Epithelial cell of proximal tubule (primary cell): Measurements from ENCODE around the gene MAGI2. TPM values are rescaled to one million over a fixed set of nuclear protein-coding genes. Genes with fewer than 3 reads are reported as not detected.
A peak's percentile ranks its signal among the peaks of the same experiment; 100 is the strongest.

ENCODE experiments used
- DNase-seq: peaks from one replicate; pipeline ENCODE4 v3.0.0-alpha.2; 2011; ENCODE audit warnings: low read depth
- H3K4me3 ChIP-seq: 2 replicates; pipeline ENCODE4 v1.5.1; 2011; ENCODE audit warnings: low read depth, mild to moderate bottlenecking, low read length
- CTCF ChIP-seq: conservative IDR thresholded peaks from 2 replicates; pipeline ENCODE4 v1.5.1; 2012; ENCODE audit warnings: low read depth, mild to moderate bottlenecking, low read length
- total RNA-seq: library from RNA; depleted of rRNA; stranded (reverse); fragments of >200 nt; gene quantifications from 2 replicates; pipeline ENCODE4 v1.2.3, GENCODE V29; 2015

MAGI2 gene
- total RNA-seq, 1 donor from 2014 or later: 0.92 TPM

GRCh38 chr7:78953090-78953489 lies 500.4 kb downstream of the MAGI2 start:
- TF ChIP-seq CTCF: no peak
- no peak overlapping the region for H3K4me3 ChIP-seq
- DNase-seq: no peak

- H3K4me3 ChIP-seq: no peak overlapping the region
- no peak for TF ChIP-seq CTCF
These were observed 513.8 kb downstream of the MAGI2 start for GRCh38 chr7:78939669-78940068.

GRCh38 chr7:78924581-78924980 lies 528.9 kb downstream of the MAGI2 start:
- H3K4me3 ChIP-seq: no peak overlapping the region
- DNase-seq: no peak
- peak; percentile 39 for TF ChIP-seq CTCF

More at GRCh38 chr7:78939669-78940068, 513.8 kb downstream of the MAGI2 start:
- DNase-seq: no peak

- no peak for TF ChIP-seq CTCF
- DNase-seq: no peak
- H3K4me3 ChIP-seq: no peak overlapping the region
These were observed 540.7 kb downstream of the MAGI2 start for GRCh38 chr7:78912781-78913180.

GRCh38 chr7:78906735-78907134 lies 546.7 kb downstream of the MAGI2 start:
- H3K4me3 ChIP-seq: no peak overlapping the region
- no peak for DNase-seq
- no peak for TF ChIP-seq CTCF

GRCh38 chr7:78905436-78905835 lies 548.0 kb downstream of the MAGI2 start:
- no peak overlapping the region for H3K4me3 ChIP-seq
- TF ChIP-seq CTCF: no peak
- no peak for DNase-seq

GRCh38 chr7:78904983-78905382 lies 548.5 kb downstream of the MAGI2 start:
- TF ChIP-seq CTCF: no peak
- H3K4me3 ChIP-seq: no peak overlapping the region
- DNase-seq: no peak
